ENCODE measurements around the gene OR6X1. TPM values are rescaled to one million over a fixed set of nuclear protein-coding genes. Genes with fewer than 3 reads are reported as not detected.

OR6X1 gene
- total and polyA plus RNA-seq, 9 donors, result not detected

DNA sequence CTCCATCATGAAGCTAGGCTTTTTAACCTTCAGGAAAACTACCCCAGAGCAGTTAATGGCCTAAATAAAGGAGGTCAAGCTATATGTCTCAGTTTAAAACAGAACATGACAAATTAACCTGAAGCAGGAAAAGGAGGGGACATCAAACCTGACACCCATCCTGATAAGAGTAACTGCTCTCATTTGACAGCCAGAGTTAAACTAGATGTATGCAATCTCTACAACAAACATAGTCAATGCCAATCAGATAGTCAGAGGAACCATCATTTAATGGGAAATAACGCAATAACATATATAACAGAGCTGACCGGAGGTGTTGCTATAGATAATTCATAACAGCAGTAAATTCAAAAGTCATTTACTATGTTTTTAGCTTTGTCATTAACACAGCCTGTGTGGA is 15.9 kb downstream of the OR6X1 start:
- DNase-seq, result no peak
- TF ChIP-seq EP300 (IDR thresholded peaks at IDR 0.05) (no peak), POLR2A (IDR thresholded peaks at IDR 0.05) (no peak)
- TF ChIP-seq, protein P1, sequence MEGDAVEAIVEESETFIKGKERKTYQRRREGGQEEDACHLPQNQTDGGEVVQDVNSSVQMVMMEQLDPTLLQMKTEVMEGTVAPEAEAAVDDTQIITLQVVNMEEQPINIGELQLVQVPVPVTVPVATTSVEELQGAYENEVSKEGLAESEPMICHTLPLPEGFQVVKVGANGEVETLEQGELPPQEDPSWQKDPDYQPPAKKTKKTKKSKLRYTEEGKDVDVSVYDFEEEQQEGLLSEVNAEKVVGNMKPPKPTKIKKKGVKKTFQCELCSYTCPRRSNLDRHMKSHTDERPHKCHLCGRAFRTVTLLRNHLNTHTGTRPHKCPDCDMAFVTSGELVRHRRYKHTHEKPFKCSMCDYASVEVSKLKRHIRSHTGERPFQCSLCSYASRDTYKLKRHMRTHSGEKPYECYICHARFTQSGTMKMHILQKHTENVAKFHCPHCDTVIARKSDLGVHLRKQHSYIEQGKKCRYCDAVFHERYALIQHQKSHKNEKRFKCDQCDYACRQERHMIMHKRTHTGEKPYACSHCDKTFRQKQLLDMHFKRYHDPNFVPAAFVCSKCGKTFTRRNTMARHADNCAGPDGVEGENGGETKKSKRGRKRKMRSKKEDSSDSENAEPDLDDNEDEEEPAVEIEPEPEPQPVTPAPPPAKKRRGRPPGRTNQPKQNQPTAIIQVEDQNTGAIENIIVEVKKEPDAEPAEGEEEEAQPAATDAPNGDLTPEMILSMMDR (IDR thresholded peaks at IDR 0.05), result no peak
- Histone ChIP-seq H3K9me3 (no peaks in the 10 kb centered on the region), H3K4me3 (no peak overlapping the region), H3K4me1 (ENCODE audit: insufficient read depth) (peaks cover 10% of the 10 kb centered on the region), H3K27ac (no peak overlapping the region), H3K27me3 (no peaks in the 10 kb centered on the region), H3K36me3 (no peaks in the 10 kb centered on the region)
- intact Hi-C loops (cut with DNase I), result no loop called here
- 0 to 91% (median 88%) methylated on average over 2 of the region's 2 CpGs for WGBS, 3 donors

DNA sequence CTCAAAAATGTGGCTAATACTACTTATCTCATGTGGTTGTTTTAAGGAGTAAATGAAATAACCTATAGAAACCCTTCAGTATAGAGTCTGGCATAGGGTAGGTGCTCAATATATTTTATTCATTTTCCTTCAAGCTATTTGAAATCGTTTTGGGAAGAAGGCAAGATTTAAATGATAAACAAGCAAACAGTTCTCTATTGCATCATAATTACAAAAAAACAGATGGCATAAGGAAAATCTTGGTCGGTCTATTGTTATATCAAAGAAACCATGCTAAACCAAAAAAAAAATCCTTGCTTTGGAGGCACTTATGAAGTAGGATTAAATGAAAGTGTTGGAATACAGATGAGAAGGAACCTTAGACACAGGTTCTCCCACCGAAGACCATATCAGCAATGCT is 17.5 kb downstream of the OR6X1 start:
- H3K4me3 ChIP-seq, result no peak overlapping the region
- no peaks in the 10 kb centered on the region for H3K36me3 ChIP-seq
- no peaks in the 10 kb centered on the region for H3K27me3 ChIP-seq
- DNase-seq, result no peak
- peaks cover 4% of the 10 kb centered on the region for H3K4me1 ChIP-seq (ENCODE audit: insufficient read depth)
- H3K9me3 ChIP-seq, result no peaks in the 10 kb centered on the region
- WGBS, 3 donors, result 81 to 89% (median 88%) methylated on average over 3 of the region's 3 CpGs
- H3K27ac ChIP-seq, result no peak overlapping the region
- intact Hi-C loops (cut with DNase I), result no loop called here
- no peak for TF ChIP-seq EP300 (IDR thresholded peaks at IDR 0.05)
- TF ChIP-seq POLR2A (IDR thresholded peaks at IDR 0.05), result no peak
- TF ChIP-seq, protein P1 (IDR thresholded peaks at IDR 0.05), result no peak

DNA sequence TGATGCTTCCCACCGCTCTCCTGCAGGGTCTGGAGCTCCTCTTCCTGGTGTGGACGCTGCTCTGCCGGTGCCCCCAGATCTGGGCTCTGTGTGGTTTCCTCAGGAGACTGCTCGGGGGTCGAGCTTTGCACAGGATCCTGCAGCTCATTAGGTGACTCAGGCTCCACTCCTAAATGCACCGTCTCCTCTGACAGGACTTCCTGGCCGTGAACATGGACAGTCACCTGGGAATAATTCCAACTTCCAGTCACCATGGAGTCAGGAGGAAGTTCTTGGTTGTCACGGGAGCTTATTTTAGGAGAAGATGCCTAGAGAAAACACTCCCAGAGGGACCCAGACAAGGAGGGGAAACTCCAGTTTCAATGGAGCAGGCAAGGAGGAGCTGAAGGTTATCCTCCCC is 24.7 kb downstream of the OR6X1 start:
- no peak for DNase-seq
- peaks cover 1% of the 10 kb centered on the region for H3K4me1 ChIP-seq (ENCODE audit: insufficient read depth)
- peaks cover 0 to 17% of the 10 kb centered on the region in 2 donors for H3K9me3 ChIP-seq
- peaks cover 5% of the 10 kb centered on the region for H3K36me3 ChIP-seq
- 88 to 92% (median 91%) methylated on average over 8 of the region's 8 CpGs for WGBS, 3 donors
- no peak overlapping the region for H3K4me3 ChIP-seq
- H3K27ac ChIP-seq, result no peak overlapping the region
- TF ChIP-seq EP300 (IDR thresholded peaks at IDR 0.05) (no peak), POLR2A (IDR thresholded peaks at IDR 0.05) (no peak)
- TF ChIP-seq, protein P1 (IDR thresholded peaks at IDR 0.05), result no peak
- no peaks in the 10 kb centered on the region for H3K27me3 ChIP-seq
- intact Hi-C loops (cut with DNase I), result no loop called here

DNA sequence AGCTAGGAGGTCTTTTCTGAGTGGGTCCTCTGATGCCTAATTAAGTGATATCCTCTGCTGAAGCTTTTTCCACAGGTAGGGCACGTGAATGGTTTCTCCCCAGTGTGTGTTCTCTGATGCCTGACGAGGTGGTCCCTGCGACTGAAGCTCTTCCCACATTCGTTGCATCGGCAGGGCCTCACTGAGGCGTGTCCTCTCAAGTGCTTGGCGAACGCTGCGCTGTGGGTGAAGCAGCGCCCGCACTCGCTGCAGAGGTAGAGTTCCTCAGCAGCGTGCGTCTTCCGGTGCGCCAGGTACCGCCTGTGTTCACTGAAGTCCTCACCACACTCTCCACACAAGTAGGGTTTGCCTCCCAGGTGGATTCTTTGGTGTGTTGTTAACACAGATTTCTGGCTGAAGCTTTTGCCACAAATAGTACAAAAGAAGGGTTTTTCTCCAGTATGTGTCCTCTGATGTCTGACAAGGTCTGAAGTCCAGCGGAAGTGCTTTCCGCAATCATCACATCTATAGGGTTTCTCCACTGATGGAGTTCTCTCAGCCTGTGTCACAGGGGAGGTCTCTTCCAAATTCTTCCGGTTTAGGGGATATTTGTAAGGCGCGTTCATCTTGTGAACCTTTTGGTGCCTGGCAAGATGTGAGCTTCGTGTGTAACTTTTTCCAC is 28.2 kb downstream of the OR6X1 start:
- intact Hi-C loops (cut with DNase I), result no loop called here
- no peak overlapping the region for H3K27ac ChIP-seq
- no peak for DNase-seq
- no peak for TF ChIP-seq POLR2A (IDR thresholded peaks at IDR 0.05)
- TF ChIP-seq, protein P1 (IDR thresholded peaks at IDR 0.05), result no peak
- TF ChIP-seq EP300 (IDR thresholded peaks at IDR 0.05), result no peak
- 96 to 98% (median 97%) methylated on average over 23 of the region's 23 CpGs for WGBS, 3 donors
- no peaks in the 10 kb centered on the region for H3K4me1 ChIP-seq (ENCODE audit: insufficient read depth)
- no peak overlapping the region for H3K4me3 ChIP-seq
- H3K36me3 ChIP-seq, result peaks cover 5% of the 10 kb centered on the region
- H3K27me3 ChIP-seq, result no peaks in the 10 kb centered on the region
- peaks cover 0 to 17% of the 10 kb centered on the region in 2 donors for H3K9me3 ChIP-seq
